Omental fat pad (tissue), 4 donors: ENCODE data around the gene CBFA2T2. TPM values are rescaled to one million over a fixed set of nuclear protein-coding genes. Genes with fewer than 3 reads are reported as not detected.
"Not testable (repeated sequence)": the region's sequence is repeated elsewhere in the genome, so short reads cannot be mapped to it uniquely, and the experiment has no call there.

ENCODE experiments used
- ATAC-seq: fragments of 150-250 bp; one replicate; pipeline ENCODE4 v1.9.1; 2016; ENCODE audit warnings: mild to moderate bottlenecking, moderate library complexity; ENCODE audit not compliant: low FRiP score
- DNase-seq: peaks from one replicate; pipeline ENCODE4 v3.0.0-alpha.2; 2019; ENCODE audit warnings: low spot score
- total RNA-seq, 4 donors: library from RNA; depleted of rRNA; stranded (reverse); fragments of >200 nt; gene quantifications; one replicate each; pipeline ENCODE4 v1.1.0, GENCODE V29; 2016
- TF ChIP-seq, protein P1 (sequence below), 3 donors: fragments of 450-650 bp; IDR thresholded peaks; one replicate each; pipeline ENCODE4 v1.5.1; 2016 to 2017; ENCODE audit warnings: antibody characterized with exemption in 3 of 3, mild to moderate bottlenecking in 3 of 3, moderate library complexity in 2 of 3

The CBFA2T2 gene
- total RNA-seq, 4 donors from 2014 or later: 5.8 to 11.8 (median 10.0) TPM

DNA sequence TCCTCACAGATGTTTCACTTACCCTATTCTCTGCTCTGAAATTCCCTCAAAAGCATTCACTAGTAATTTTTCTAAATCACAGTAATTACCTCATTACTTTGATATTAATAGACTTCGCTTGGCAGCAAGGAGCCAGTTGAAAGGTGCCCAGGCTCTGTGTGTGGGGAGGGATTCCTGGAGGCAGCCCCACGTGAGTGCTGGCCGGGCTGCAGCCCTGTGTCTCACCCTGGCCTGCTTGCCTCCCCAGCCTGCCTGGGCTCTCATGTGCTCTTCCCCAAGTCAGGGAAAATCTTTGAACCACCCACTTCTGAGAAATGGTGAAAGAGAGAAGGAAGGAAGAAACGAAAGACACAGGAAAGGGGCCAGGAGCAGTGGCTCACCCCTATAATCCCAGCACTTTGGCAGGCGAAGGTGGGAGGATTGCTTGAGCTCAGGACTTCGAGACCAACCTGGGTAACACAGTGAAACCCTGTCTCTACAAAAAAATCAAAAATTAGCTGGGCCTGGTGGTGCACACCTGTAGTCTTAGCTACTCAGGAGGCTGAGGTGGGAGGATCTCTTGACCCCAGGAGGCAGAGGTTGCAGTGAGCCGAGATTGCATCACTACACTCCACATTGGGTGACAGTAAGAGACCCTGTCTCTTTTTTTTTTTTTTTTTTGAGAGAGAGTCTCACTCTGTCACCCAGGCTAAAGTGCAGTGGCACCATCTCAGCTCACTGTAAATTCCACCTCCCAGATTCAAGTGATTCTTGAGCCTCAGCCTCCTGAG lies 26.4 kb upstream of the CBFA2T2 start:
- TF ChIP-seq, protein P1, sequence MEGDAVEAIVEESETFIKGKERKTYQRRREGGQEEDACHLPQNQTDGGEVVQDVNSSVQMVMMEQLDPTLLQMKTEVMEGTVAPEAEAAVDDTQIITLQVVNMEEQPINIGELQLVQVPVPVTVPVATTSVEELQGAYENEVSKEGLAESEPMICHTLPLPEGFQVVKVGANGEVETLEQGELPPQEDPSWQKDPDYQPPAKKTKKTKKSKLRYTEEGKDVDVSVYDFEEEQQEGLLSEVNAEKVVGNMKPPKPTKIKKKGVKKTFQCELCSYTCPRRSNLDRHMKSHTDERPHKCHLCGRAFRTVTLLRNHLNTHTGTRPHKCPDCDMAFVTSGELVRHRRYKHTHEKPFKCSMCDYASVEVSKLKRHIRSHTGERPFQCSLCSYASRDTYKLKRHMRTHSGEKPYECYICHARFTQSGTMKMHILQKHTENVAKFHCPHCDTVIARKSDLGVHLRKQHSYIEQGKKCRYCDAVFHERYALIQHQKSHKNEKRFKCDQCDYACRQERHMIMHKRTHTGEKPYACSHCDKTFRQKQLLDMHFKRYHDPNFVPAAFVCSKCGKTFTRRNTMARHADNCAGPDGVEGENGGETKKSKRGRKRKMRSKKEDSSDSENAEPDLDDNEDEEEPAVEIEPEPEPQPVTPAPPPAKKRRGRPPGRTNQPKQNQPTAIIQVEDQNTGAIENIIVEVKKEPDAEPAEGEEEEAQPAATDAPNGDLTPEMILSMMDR (IDR thresholded peaks at IDR 0.05): no peak
- ATAC-seq (no peak), DNase-seq (no peak)

DNA sequence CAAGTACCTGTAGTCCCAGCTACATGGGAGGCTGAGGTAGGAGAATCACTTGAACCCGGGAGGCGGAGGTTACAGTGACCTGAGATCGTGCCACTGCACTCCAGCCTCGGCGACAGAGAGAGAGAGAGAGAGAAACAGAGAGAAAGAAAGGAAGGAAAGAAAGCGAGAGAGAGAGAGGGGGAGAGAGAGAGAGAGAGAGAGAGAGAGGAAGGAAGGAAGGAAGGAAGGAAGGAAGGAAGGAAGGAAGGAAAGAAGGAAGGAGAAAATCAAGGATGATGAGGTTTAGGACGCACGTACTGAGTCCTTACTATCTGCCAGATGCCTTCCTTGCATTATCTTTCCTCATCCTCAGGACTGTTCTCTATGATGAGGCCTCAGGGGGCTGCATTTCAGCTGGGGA lies 25.1 kb upstream of the CBFA2T2 start:
- not testable (repeated sequence) for ATAC-seq, DNase-seq

DNA sequence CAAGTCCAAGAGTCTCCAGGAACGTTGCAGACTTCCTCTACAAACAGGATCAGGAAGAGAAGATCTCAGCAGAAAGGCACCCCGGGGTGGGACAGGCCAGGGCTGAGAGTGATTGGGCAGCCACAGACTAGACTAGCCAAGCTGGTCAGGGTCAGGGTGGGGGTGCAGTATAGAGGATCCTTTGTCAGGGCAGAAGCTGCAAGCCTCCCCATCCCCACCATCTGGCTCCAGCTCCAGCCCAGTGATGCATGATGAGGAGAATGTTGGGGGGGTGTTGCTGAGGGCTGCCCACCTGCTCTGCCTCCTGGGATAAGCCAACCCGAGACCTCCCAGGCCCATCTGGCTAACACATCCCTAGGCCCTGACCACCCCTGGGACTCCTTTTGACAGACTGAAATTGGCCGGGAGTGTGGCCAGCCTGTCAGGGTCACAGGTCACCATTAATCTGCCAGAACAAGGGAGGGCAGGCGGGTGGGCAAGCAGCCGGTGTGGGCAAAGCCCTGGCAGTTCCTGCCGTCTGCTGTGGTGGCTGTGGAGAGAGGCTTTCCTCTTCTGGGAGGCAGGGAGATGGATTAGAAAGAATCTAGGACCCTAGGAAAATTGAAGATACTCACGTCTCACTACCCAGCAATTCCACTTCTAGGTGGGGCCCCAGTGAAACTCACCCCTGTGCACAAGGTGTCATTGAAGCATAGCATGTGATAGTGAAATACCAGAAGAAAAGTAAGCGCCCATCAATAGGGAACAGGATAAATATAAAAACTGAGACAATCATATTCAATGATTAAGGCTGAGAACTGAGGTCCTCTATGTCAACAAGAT lies 24.2 kb upstream of the CBFA2T2 start:
- TF ChIP-seq, protein P1 (IDR thresholded peaks at IDR 0.05): no peak
- no peak for DNase-seq
- no peak for ATAC-seq

DNA sequence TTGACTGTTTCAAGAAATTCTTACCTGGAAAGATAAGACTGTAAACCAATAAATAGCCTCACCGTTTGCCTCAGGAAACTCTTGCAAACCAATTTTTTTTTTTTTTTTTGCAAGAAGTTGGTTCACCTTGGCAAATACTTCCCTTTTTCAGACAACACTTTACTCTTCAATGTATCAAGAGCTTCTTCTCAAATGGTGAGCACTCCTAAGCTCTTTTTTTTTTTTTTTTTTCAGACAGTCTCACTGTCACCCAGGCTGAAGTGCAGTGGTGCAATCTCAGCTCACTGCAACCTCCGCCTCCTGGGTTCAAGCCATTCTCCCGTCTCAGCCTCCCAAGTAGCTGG lies 23.6 kb upstream of the CBFA2T2 start:
- ATAC-seq: no peak

DNA sequence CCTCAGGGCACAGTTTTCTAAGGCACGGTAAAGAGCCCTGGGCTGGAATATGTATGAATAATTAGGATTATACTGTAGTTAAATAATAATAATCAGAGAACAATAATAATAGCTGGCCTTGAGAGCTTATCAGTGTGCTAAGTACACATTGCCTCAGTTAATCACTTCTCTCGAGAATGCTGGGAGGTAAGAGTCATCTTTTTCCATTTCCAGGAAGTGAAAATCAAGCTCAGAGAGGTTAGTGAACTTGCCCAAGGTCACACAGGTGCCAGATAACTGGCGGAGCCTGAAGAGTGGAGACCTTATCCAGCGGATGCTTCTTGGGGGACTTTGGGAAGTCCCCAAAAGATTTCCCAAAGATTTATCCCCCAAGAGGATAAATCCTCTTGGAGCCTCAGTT lies 19.4 kb upstream of the CBFA2T2 start:
- ATAC-seq: no peak
- TF ChIP-seq, protein P1 (IDR thresholded peaks at IDR 0.05): no peak
- DNase-seq: no peak

More for the DNA sequence above, 23.6 kb upstream of the CBFA2T2 start:
- DNase-seq: no peak
- TF ChIP-seq, protein P1 (IDR thresholded peaks at IDR 0.05): no peak

DNA sequence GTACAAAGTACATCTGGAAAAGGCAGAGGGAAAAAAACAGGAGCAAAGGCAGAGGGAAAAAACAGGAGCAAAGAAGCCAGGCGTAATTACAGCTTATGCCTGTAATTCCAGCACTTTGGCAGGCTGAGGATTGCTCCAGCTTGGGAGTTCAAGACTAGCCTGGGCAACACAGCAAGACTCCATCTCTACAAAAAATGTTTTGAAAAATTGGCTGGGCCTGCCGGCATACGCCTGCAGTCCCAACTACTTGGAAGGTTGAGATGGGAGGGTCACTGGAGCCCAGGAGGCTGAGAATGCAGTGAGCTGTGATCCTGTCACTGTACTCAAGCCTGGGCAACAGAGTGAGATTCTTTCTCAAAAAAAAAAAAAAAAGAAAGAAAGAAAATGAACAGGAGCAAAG lies 19.0 kb upstream of the CBFA2T2 start:
- ATAC-seq (no peak), DNase-seq (no peak)
- TF ChIP-seq, protein P1 (IDR thresholded peaks at IDR 0.05): no peak

DNA sequence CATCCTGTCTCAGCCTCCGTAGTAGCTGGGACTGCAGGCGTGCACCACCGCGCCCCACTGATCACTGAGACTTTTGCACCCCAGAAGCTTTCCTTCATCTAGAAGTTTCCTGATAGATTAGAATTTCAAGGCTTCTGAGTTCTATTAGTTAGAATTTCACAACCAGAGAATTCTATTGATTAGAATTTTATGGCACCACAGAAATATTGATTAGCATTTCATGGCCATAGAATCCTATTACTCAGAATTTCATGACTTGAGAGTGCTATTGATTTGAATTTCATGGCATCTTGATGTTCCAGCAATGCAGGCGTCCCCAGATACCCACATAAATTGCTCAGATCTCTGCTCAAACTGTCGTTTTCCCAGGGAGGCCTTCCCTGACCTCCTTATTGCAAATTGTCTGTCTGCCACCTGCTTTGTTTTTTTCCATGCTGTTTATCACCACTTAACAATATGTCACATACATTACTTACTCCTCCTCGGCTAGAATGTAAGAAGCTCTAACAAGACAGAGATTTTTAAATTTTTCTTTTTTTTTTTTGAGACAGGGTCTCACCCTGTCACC lies 16.9 kb upstream of the CBFA2T2 start:
- TF ChIP-seq, protein P1 (IDR thresholded peaks at IDR 0.05): no peak
- DNase-seq (no peak), ATAC-seq (no peak)
